Omental fat pad (tissue), 4 donors: ENCODE measurements around the gene TBC1D14. TPM values are rescaled to one million over a fixed set of nuclear protein-coding genes. Genes with fewer than 3 reads are reported as not detected.

Experiments
- ATAC-seq: fragments of 150-250 bp; one replicate; pipeline ENCODE4 v1.9.1; 2016; ENCODE audit warnings: mild to moderate bottlenecking, moderate library complexity; ENCODE audit not compliant: low FRiP score
- DNase-seq: peaks from one replicate; pipeline ENCODE4 v3.0.0-alpha.2; 2019; ENCODE audit warnings: low spot score
- total RNA-seq, 4 donors: library from RNA; depleted of rRNA; stranded (reverse); fragments of >200 nt; gene quantifications; one replicate each; pipeline ENCODE4 v1.1.0, GENCODE V29; 2016
- TF ChIP-seq, protein P1 (sequence below), 3 donors: fragments of 450-650 bp; IDR thresholded peaks; one replicate each; pipeline ENCODE4 v1.5.1; 2016 to 2017; ENCODE audit warnings: antibody characterized with exemption in 3 of 3, mild to moderate bottlenecking in 3 of 3, moderate library complexity in 2 of 3

The TBC1D14 gene
- total RNA-seq, 4 donors from 2014 or later = 38.0 to 58.2 (median 56.8) TPM

- no peak for ATAC-seq
- no peak for DNase-seq
- TF ChIP-seq, protein P1, sequence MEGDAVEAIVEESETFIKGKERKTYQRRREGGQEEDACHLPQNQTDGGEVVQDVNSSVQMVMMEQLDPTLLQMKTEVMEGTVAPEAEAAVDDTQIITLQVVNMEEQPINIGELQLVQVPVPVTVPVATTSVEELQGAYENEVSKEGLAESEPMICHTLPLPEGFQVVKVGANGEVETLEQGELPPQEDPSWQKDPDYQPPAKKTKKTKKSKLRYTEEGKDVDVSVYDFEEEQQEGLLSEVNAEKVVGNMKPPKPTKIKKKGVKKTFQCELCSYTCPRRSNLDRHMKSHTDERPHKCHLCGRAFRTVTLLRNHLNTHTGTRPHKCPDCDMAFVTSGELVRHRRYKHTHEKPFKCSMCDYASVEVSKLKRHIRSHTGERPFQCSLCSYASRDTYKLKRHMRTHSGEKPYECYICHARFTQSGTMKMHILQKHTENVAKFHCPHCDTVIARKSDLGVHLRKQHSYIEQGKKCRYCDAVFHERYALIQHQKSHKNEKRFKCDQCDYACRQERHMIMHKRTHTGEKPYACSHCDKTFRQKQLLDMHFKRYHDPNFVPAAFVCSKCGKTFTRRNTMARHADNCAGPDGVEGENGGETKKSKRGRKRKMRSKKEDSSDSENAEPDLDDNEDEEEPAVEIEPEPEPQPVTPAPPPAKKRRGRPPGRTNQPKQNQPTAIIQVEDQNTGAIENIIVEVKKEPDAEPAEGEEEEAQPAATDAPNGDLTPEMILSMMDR (IDR thresholded peaks at IDR 0.05) = no peak
Measured at GRCh38 chr4:6875431-6875831, 34.2 kb upstream of the TBC1D14 start.

GRCh38 chr4:6876440-6876839 lies 33.2 kb upstream of the TBC1D14 start:
- TF ChIP-seq, protein P1 (IDR thresholded peaks at IDR 0.05) = no peak
- ATAC-seq = peak; percentile 62
- no peak for DNase-seq

GRCh38 chr4:6877067-6877466 lies 32.6 kb upstream of the TBC1D14 start:
- no peak for ATAC-seq
- TF ChIP-seq, protein P1 (IDR thresholded peaks at IDR 0.05) = no peak
- no peak for DNase-seq

GRCh38 chr4:6878451-6879059 lies 31.1 kb upstream of the TBC1D14 start:
- TF ChIP-seq, protein P1 (IDR thresholded peaks at IDR 0.05) = no peak
- no peak for DNase-seq
- no peak for ATAC-seq

DNA sequence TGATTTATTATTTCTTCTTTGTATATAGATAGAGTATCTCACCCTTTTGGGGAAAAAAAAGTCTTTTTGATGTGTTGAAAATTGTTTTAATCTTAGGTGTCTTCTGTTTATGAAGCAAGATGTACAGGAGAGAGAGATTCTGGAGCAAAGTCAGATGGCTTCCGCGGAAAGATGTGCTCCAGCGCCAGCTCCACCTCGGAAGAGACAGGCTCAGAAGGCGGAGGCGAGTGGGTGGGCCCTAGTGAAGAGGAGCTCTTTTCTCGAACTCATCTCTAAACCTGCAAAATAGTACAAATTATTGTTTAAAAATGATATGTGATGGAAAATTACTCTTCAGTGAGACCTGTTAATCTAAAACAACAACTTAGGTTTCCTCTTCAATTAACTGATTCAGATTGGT lies 28.9 kb upstream of the TBC1D14 start:
- DNase-seq = no peak
- ATAC-seq = no peak
- TF ChIP-seq, protein P1 (IDR thresholded peaks at IDR 0.05) = no peak

DNA sequence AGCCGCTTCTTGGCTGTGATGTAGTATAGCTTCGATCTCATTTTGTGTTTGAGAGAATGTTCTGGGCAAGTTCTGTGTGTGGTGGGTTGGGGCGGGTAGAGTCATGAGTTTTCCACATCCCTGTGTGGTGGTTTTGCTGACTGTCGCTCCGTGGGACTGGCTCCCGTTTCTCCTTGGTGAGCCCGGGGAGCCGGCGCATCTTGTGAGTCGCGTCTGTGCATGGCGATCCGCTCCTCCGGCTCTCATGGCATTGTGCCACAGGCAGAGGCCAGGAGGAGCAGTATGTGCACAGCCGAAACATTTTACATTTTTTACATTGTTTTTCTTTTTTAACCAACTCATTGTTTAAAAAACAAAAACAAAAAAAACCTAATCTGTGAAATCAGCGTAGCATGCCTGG lies 27.7 kb upstream of the TBC1D14 start:
- no peak for DNase-seq
- TF ChIP-seq, protein P1 (IDR thresholded peaks at IDR 0.05) = no peak
- no peak for ATAC-seq

DNA sequence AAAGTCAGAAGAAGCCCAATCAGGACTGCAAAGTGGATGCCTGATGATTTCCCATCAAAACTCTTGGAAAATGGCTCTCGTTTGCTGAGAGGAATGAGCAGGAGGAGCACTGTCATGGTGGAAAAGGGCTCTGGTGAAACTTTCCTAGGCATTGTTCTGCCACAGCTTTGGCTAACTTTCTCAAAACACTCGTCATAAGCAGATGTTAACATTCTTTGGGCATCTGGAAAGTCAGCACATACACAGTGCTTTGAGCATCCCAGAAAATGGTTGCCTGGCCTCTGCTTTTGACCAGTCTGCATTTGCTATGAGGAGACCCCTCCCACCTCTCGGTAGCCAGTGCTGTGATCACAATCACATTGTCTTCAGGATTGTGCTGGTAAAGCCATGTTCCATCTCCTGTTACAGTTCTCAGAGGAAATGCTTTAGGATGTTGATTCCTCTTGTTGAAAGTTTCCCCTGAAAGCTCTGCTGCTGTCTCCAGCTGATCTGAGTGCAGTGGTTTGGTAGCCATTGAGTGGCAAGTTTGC lies 25.2 kb upstream of the TBC1D14 start:
- TF ChIP-seq, protein P1 (IDR thresholded peaks at IDR 0.05) = no peak
- DNase-seq = no peak
- no peak for ATAC-seq
